ENCODE measurements around the gene PPIL6. TPM values are rescaled to one million over a fixed set of nuclear protein-coding genes. Genes with fewer than 3 reads are reported as not detected.

PPIL6 gene
- total RNA-seq, 3 donors from 2014 or later (not counting 1 experiment from before 2014, with no cell fraction given) = 0.28 to 0.70 (median 0.40) TPM

DNA sequence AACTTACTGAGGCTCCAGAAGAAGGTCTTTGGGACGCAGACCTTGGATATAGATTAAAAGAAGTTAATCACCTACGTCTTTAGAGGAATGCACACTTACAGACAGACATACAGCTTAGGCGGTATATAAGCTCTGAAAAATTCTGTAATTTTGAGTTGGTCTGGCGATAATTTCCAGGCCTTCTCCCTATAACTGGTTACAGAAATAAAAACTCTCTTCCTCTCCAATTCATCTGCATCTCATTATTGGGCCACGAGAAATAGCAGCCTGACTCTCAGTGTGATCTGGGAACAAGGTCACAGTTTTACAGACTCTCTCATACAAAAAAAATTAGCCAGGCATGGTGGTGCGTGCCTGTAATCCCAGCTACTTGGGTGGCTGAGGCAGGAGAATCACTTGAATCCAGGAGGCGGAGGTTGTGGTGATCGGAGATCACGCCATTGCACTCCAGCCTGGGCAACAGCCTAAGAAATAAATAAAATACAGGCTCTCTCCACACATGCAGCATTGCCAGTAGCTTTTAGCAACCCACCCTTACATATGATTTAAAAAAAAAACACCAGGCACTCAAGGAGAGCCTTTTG is 37.9 kb upstream of the PPIL6 start:
- WGBS (ENCODE audit: insufficient coverage) = 90% methylated on average over 7 of the region's 9 CpGs
- Mint-ChIP-seq H3K27ac (peak overlapping the region; percentile 18 to 43), H3K9me3 (no peaks in the 10 kb centered on the region), H3K36me3 (peaks cover 40% of the 10 kb centered on the region), H3K4me3 (peak overlapping the region; percentile 85), H3K27me3 (ENCODE audit: low read depth in 2 of 2) (no peaks in the 10 kb centered on the region), H3K4me1 (peaks cover 70% of the 10 kb centered on the region in 2 donors)
- H3K36me3 ChIP-seq (ENCODE audit: control insufficient read depth, insufficient read depth, low read length) = peaks cover 46% of the 10 kb centered on the region
- peaks cover 40% of the 10 kb centered on the region for H3K4me1 ChIP-seq (ENCODE audit: control insufficient read depth, insufficient read depth, low read length)
- ATAC-seq = no peak
- no peaks in the 10 kb centered on the region for H3K9me3 ChIP-seq (ENCODE audit: control insufficient read depth, insufficient read depth, low read length)
- intact Hi-C loops (cut with micrococcal nuclease) = no loop called here
- no peaks in the 10 kb centered on the region for H3K27me3 ChIP-seq (ENCODE audit: control insufficient read depth, insufficient read depth, low read length)
- no peak overlapping the region for H3K4me3 ChIP-seq (ENCODE audit: low read length)
- DNase-seq = no peak
- TF ChIP-seq, protein P1, sequence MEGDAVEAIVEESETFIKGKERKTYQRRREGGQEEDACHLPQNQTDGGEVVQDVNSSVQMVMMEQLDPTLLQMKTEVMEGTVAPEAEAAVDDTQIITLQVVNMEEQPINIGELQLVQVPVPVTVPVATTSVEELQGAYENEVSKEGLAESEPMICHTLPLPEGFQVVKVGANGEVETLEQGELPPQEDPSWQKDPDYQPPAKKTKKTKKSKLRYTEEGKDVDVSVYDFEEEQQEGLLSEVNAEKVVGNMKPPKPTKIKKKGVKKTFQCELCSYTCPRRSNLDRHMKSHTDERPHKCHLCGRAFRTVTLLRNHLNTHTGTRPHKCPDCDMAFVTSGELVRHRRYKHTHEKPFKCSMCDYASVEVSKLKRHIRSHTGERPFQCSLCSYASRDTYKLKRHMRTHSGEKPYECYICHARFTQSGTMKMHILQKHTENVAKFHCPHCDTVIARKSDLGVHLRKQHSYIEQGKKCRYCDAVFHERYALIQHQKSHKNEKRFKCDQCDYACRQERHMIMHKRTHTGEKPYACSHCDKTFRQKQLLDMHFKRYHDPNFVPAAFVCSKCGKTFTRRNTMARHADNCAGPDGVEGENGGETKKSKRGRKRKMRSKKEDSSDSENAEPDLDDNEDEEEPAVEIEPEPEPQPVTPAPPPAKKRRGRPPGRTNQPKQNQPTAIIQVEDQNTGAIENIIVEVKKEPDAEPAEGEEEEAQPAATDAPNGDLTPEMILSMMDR (IDR thresholded peaks at IDR 0.05) = no peak
- no peak overlapping the region for H3K27ac ChIP-seq (ENCODE audit: low read length)

DNA sequence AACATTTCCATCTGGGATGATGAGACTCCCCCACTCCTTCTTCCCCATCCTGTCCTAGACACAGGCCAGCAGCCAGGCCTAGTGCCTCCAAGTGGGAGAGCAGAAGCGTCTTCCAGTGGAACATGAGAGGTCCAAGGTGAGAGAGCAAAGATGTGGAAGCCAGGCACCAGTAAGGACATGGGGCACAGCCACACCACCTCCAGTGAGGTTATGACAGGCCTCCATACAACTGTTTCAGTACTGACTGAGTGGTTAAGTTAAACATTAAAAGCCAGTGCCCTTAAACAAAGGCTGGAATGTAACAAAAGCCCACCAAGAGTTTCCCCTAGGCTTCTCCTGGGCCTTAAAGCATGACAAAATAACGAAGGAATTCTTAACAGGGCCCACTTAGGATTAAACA is 37.3 kb upstream of the PPIL6 start:
- H3K4me3 Mint-ChIP-seq = peak overlapping the region; percentile 31
- DNase-seq (no peak), ATAC-seq (no peak)
- intact Hi-C loops (cut with micrococcal nuclease) = no loop called here
- no peaks in the 10 kb centered on the region for H3K27me3 Mint-ChIP-seq (ENCODE audit: low read depth in 2 of 2)
- H3K9me3 ChIP-seq (ENCODE audit: control insufficient read depth, insufficient read depth, low read length) = no peaks in the 10 kb centered on the region
- no peaks in the 10 kb centered on the region for H3K27me3 ChIP-seq (ENCODE audit: control insufficient read depth, insufficient read depth, low read length)
- H3K9me3 Mint-ChIP-seq = no peaks in the 10 kb centered on the region
- TF ChIP-seq, protein P1 (IDR thresholded peaks at IDR 0.05) = no peak
- WGBS (ENCODE audit: insufficient coverage) = 86% methylated on average over 2 of the region's 2 CpGs
- no peak overlapping the region for H3K4me3 ChIP-seq (ENCODE audit: low read length)
- H3K27ac ChIP-seq (ENCODE audit: low read length) = no peak overlapping the region
- peak overlapping the region in 1 of 2 donors; percentile 33 for H3K27ac Mint-ChIP-seq
- H3K4me1 Mint-ChIP-seq = peaks cover 72 to 76% of the 10 kb centered on the region in 2 donors
- H3K36me3 Mint-ChIP-seq = peaks cover 46% of the 10 kb centered on the region
- H3K36me3 ChIP-seq (ENCODE audit: control insufficient read depth, insufficient read depth, low read length) = peaks cover 52% of the 10 kb centered on the region
- H3K4me1 ChIP-seq (ENCODE audit: control insufficient read depth, insufficient read depth, low read length) = peaks cover 40% of the 10 kb centered on the region

- Histone ChIP-seq H3K27ac (ENCODE audit: low read length) (no peak overlapping the region), H3K27me3 (ENCODE audit: control insufficient read depth, insufficient read depth, low read length) (no peaks in the 10 kb centered on the region), H3K4me3 (ENCODE audit: low read length) (no peak overlapping the region), H3K36me3 (ENCODE audit: control insufficient read depth, insufficient read depth, low read length) (peaks cover 57% of the 10 kb centered on the region), H3K4me1 (ENCODE audit: control insufficient read depth, insufficient read depth, low read length) (peaks cover 37% of the 10 kb centered on the region), H3K9me3 (ENCODE audit: control insufficient read depth, insufficient read depth, low read length) (no peaks in the 10 kb centered on the region)
- Mint-ChIP-seq H3K4me3 (peak overlapping the region; percentile 31), H3K9me3 (no peaks in the 10 kb centered on the region), H3K27me3 (ENCODE audit: low read depth in 2 of 2) (no peaks in the 10 kb centered on the region), H3K4me1 (peaks cover 73 to 76% of the 10 kb centered on the region in 2 donors), H3K27ac (peak overlapping the region in 1 of 2 donors; percentile 33), H3K36me3 (peaks cover 52% of the 10 kb centered on the region)
- DNase-seq (no peak), ATAC-seq (no peak)
- TF ChIP-seq, protein P1 (IDR thresholded peaks at IDR 0.05) = no peak
- 97% methylated on average over 2 of the region's 2 CpGs for WGBS (ENCODE audit: insufficient coverage)
- intact Hi-C loops (cut with micrococcal nuclease) = no loop called here
Measured at GRCh38 chr6:109477184-109477583, 36.8 kb upstream of the PPIL6 start.

- H3K4me1 Mint-ChIP-seq = peaks cover 73 to 74% of the 10 kb centered on the region in 2 donors
- WGBS (ENCODE audit: insufficient coverage) = 100% methylated on average over 2 of the region's 2 CpGs
- no peak overlapping the region for H3K4me3 Mint-ChIP-seq
- no peak overlapping the region for H3K27ac ChIP-seq (ENCODE audit: low read length)
- H3K27me3 Mint-ChIP-seq (ENCODE audit: low read depth in 2 of 2) = no peaks in the 10 kb centered on the region
- no peak for DNase-seq
- TF ChIP-seq, protein P1 (IDR thresholded peaks at IDR 0.05) = no peak
- H3K36me3 Mint-ChIP-seq = peaks cover 41% of the 10 kb centered on the region
- H3K9me3 ChIP-seq (ENCODE audit: control insufficient read depth, insufficient read depth, low read length) = no peaks in the 10 kb centered on the region
- no peak for ATAC-seq
- intact Hi-C loops (cut with micrococcal nuclease) = no loop called here
- peaks cover 64% of the 10 kb centered on the region for H3K36me3 ChIP-seq (ENCODE audit: control insufficient read depth, insufficient read depth, low read length)
- H3K9me3 Mint-ChIP-seq = no peaks in the 10 kb centered on the region
- H3K4me3 ChIP-seq (ENCODE audit: low read length) = no peak overlapping the region
- H3K27ac Mint-ChIP-seq = no peak overlapping the region
- peaks cover 37% of the 10 kb centered on the region for H3K4me1 ChIP-seq (ENCODE audit: control insufficient read depth, insufficient read depth, low read length)
- no peaks in the 10 kb centered on the region for H3K27me3 ChIP-seq (ENCODE audit: control insufficient read depth, insufficient read depth, low read length)
Measured at GRCh38 chr6:109475625-109476024, 35.2 kb upstream of the PPIL6 start.

Data from natural killer cell (primary cell).